NCI-H345 treated with DMSO at 0.1 percent for 48 hours (cell line): ENCODE measurements around the gene USP51.
A peak's percentile ranks its signal among the peaks of the same experiment; 100 is the strongest.
"Not testable (repeated sequence)": the region's sequence is repeated elsewhere in the genome, so short reads cannot be mapped to it uniquely, and the experiment has no call there.

ENCODE experiments used
- DNase-seq: peaks from one replicate; lab custom pipeline; 2025; ENCODE audit not compliant: unreplicated experiment; lab: John Stamatoyannopoulos, UW

The USP51 gene

GRCh38 chrX:55489314-55490009 lies at the start of gene USP51:
USP51 (minus strand) TSS chrX:55489848; CDS start chrX:55488939, 909 bp downstream.
- peak; percentile 48 for DNase-seq

DNA sequence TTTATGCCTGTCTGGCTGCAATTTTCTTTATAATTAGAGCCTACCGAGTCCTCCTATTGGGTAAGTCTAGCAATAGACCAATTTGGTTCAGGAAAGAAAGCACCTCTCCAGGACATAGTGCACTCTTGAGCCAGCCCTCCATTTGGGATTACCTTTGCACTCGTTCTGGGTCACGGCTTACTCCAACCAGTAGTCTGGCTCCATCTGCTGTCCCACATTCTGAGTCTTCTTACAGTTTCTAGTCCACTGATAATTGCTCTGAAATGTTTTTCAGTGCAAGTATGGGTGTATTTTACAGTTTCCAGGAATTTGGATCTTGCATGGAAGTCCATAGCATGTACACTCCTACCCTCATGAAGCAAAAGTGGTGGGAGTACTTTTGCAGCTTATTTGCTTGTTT lies 34.8 kb upstream of the USP51 start:
- DNase-seq, result no peak

- DNase-seq, result no peak
Observed at GRCh38 chrX:55523356-55523755, 33.7 kb upstream of the USP51 start.

DNA sequence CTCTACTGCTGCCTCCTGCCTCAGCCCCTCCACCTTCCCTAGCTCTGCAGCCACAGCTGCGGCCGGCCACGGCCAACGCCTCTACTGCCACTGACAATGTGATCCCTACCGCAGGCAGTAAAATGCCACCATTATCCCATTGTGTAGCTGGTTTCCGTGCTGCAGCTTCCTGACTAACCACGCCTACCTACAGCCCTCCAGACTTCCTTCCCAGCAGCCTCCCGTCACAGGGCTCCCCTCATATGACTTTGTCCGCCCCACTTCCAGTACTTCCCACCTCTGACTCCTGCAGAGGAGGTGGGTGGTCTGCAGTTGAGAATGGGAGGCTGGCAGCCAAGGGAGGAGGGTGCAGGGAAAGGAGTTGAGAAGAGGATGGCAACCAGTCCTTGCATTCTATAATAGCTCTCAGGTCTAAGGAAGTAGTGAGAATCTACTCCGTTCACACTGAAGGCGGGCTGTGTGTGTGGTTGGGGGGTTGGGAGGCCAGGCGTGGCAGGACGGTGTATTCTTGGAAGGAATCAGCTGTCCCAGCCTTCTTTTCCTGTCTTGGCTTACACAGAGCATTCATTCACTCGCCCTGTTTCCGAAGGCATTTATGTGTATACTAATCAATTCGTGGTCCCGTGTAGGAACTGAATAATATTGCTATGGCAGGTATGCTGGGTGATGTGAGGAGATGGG lies 33.1 kb upstream of the USP51 start:
- no peak for DNase-seq

- DNase-seq, result no peak
Observed at GRCh38 chrX:55521687-55522086, 32.0 kb upstream of the USP51 start.

GRCh38 chrX:55516794-55517481 lies 27.3 kb upstream of the USP51 start:
- not testable (repeated sequence) for DNase-seq

GRCh38 chrX:55513045-55513737 lies 23.5 kb upstream of the USP51 start:
- not testable (repeated sequence) for DNase-seq

DNA sequence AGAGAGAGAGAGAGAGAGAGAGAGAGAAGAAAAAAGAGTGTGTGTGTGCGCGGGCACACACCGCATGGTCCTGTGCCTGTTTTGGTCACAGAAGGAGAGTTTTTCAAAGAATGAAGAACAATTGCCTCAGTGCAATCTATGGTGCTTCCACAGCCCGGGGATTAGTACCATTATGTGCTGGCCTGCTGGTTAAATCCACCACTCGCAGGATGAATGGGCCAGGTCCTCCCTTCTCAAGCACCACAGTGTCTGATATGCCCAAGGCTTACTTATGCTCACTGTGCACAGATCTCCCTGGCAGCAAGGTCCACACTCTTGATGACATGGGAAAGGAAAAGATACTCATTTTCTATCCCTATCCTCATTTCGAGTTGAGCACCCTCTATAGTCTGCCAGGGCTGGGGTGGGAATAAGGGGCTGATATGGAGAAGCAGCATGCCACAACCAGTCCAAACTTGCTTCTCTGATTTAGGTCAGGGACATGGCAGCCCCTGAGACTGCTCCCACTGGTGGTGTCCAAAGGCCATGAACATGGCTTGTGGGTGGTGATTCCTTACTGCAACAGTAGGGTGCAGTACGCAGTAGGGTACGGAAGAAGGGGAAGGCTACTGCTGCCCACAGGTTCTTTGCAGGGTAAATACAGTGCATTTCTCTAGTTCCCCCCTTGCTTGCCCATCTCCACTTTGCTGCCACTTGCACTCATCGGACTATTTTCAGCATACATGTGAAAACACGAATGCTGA lies 18.9 kb upstream of the USP51 start:
- DNase-seq, result not testable (repeated sequence)

DNA sequence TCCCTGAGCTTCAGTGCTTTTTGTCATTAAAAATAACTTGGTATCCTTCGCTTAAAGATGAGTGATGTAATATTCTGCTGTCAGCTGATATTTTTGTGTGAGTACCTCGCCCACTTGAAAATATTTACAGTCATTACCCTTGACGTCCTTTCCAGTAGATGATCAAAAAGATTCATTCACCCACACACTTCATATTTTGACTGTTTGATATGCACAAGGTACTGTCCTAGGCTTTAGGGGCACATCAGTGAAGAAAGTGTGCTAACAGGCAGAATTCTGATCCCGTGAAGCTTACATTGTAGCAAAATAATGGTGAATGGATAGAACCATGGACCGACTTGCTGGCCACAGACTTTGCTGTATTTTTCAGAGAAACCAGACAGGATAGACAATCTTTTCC lies 18.1 kb upstream of the USP51 start:
- not testable (repeated sequence) for DNase-seq

GRCh38 chrX:55507010-55507409 lies 17.4 kb upstream of the USP51 start:
- not testable (repeated sequence) for DNase-seq

DNA sequence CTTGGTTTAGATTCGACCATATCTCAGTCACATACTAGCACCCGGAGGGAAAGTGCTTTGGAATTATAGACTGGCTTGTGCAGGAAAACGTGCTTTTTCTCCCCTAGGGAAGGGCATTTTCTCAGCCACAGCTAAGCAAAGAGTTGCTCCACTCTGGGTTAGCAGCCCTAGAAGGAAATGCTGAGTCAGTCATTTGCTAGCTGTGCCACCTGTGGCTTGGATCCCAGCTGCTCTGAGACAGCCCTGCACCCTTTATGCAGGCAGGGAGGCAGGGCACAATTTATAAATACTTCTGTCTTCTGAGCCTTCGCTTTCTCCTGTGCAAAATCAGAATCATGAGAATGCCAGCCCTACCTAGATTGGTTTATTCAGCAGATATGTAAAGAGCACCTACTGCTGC lies 1.3 kb upstream of the USP51 start:
- DNase-seq, result no peak

GRCh38 chrX:55490121-55490520 lies 473 bp upstream of the USP51 start:
- no peak for DNase-seq

- peak; percentile 48 for DNase-seq
Observed at GRCh38 chrX:55488593-55489313, 895 bp downstream of the USP51 start.

GRCh38 chrX:55488006-55488592 lies 1.5 kb downstream of the USP51 start:
- no peak for DNase-seq

- no peak for DNase-seq
Observed at GRCh38 chrX:55487143-55487542, 2.5 kb downstream of the USP51 start.

DNA sequence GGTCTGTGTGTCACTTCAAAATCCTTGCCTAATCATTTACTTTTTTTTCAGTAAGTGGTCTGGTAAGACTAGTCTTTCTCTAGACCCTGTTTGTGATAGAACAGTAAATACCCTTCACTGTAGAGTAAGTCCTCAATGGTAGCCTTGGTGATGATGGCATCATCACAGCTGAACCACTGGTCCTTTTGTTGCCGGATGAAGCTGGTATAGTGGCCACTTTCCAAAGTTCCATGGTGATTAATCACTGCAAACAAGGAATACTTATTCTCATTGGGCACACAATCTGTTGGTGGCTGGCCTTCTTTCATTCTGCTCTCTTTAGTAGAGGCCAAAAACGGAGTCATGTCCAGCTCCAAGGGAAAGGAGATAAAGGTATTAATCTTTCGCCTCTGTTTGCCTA lies 2.9 kb downstream of the USP51 start:
- no peak for DNase-seq

DNA sequence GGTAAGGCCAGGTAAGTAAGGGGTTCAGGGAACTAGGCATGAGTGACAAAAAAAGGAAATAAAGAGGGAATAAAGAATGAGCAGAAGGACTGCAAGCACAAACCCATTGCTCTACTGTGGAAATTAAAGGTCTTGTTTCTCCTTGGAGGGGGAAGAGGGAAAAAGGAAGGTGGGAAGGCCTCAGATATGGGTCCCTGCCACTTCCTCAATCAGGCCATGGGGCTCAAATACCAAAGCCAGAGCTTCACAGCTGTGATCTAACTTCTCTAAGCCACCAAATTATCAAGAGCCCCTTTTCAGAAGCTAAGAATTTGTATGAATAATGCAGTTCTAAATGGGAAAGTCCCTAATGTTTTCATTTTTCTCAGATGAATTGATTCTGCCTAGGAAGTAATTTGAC lies 4.7 kb downstream of the USP51 start:
- no peak for DNase-seq

DNA sequence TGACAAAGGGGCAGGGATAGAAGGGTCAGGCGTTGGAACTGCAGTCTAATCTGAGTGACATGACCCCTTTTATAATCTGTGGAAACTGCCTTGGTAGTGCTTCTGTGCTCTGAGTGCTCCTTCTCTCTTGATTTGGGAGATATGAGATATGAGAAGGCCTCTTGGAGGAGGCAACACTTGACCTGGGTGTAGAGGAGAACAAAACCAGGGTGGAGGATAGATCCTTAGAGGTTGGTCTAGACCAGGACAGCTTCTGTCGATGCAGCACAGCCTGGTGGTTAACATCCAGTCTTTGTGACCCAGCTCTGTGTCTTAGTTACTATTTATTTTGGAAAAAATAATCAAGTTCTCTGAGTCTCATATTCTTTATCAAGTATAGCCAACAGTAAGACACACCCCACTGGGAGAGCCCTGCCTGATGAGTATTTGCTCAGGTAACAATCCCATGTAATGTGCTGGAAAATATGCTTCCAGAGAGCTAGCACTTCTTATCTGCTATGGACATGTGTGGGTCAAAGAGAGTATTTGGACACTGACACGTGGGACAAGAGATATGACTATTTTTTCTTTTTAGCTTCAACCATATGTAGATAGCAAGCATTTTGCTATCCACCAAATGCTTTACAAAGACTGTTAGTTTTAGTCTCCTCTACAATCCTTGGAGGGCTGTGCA lies 9.1 kb downstream of the USP51 start:
- DNase-seq, result no peak

DNA sequence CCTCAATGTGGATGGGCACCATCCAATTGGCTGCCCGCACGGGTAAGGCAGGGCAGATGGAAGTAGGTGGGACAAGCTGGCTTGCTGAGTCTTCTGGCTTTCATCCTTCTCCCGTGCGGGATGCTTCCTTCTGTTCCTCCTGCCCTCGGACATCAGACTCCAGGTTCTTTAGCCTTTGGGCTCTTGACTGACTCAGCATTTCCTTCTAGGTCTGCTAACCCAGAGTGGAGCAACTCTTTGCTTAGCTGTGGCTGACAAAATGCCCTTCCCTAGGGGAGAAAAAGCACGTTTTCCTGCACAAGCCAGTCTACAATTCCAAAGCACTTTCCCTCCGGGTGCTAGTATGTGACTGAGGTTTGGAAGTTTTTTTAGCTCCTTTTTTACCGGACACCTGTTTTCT lies 9.7 kb downstream of the USP51 start:
- not testable (repeated sequence) for DNase-seq
